ENCODE data around the gene PARP4. TPM values are rescaled to one million over a fixed set of nuclear protein-coding genes. Genes with fewer than 3 reads are reported as not detected.
"Not testable (repeated sequence)": the region's sequence is repeated elsewhere in the genome, so short reads cannot be mapped to it uniquely, and the experiment has no call there.

The PARP4 gene
- total and polyA plus RNA-seq, 4 donors = 12.4 to 52.6 (median 24.2) TPM

- Histone ChIP-seq H3K27me3 (ENCODE audit: control insufficient read depth in 1 of 2, insufficient read depth in 2 of 2, low read length in 1 of 2) (no peaks in the 10 kb centered on the region), H3K4me1 (ENCODE audit: control insufficient read depth in 1 of 2, insufficient read depth in 2 of 2, low read length in 2 of 2) (no peaks in the 10 kb centered on the region), H3K36me3 (ENCODE audit: control insufficient read depth in 1 of 2, insufficient read depth in 2 of 2, low read length in 1 of 2) (no peaks in the 10 kb centered on the region), H3K9me3 (ENCODE audit: control insufficient read depth, low read length) (no peaks in the 10 kb centered on the region), H3K27ac (ENCODE audit: low read depth in 1 of 2, low read length in 2 of 2) (peak overlapping the region in 1 of 2 donors; percentile 65), H3K4me3 (ENCODE audit: low read length in 2 of 2) (peak overlapping the region; percentile 74 to 78)
- intact Hi-C loops (cut with DNase I) = no loop called here
- WGBS, 2 donors = 18% methylated on average over 6 of the region's 6 CpGs
- DNase-seq (no peak), ATAC-seq (ENCODE audit: low FRiP score) (no peak)
Measured at GRCh38 chr13:24511816-24512196, 772 bp downstream of the PARP4 start.

- WGBS, 2 donors = 72 to 73% methylated on average over 22 of the region's 22 CpGs
- ATAC-seq (ENCODE audit: low FRiP score) (peak; percentile 14), DNase-seq (peak in 1 of 2 donors; percentile 50)
- Histone ChIP-seq H3K27ac (ENCODE audit: low read depth in 1 of 2, low read length in 2 of 2) (no peak overlapping the region), H3K4me3 (ENCODE audit: low read length in 2 of 2) (peak overlapping the region; percentile 74 to 78), H3K36me3 (ENCODE audit: control insufficient read depth in 1 of 2, insufficient read depth in 2 of 2, low read length in 1 of 2) (no peaks in the 10 kb centered on the region), H3K9me3 (ENCODE audit: control insufficient read depth, low read length) (no peaks in the 10 kb centered on the region), H3K4me1 (ENCODE audit: control insufficient read depth in 1 of 2, insufficient read depth in 2 of 2, low read length in 2 of 2) (no peaks in the 10 kb centered on the region), H3K27me3 (ENCODE audit: control insufficient read depth in 1 of 2, insufficient read depth in 2 of 2, low read length in 1 of 2) (no peaks in the 10 kb centered on the region)
- intact Hi-C loops (cut with DNase I) = no loop called here
Measured at GRCh38 chr13:24511019-24511815, 1.4 kb downstream of the PARP4 start.

- 96 to 97% methylated on average over 49 to 50 of the region's 50 CpGs for WGBS, 2 donors
- ATAC-seq (ENCODE audit: low FRiP score) = no peak
- no peak for DNase-seq
- peaks cover 0 to 1% of the 10 kb centered on the region in 2 donors for H3K36me3 ChIP-seq (ENCODE audit: control insufficient read depth in 1 of 2, insufficient read depth in 2 of 2, low read length in 1 of 2)
- no peaks in the 10 kb centered on the region for H3K9me3 ChIP-seq (ENCODE audit: control insufficient read depth, low read length)
- intact Hi-C loops (cut with DNase I) = no loop called here
- no peak overlapping the region for H3K27ac ChIP-seq (ENCODE audit: low read depth in 1 of 2, low read length in 2 of 2)
- no peaks in the 10 kb centered on the region for H3K4me1 ChIP-seq (ENCODE audit: control insufficient read depth in 1 of 2, insufficient read depth in 2 of 2, low read length in 2 of 2)
- H3K27me3 ChIP-seq (ENCODE audit: control insufficient read depth in 1 of 2, insufficient read depth in 2 of 2, low read length in 1 of 2) = no peaks in the 10 kb centered on the region
- no peak overlapping the region for H3K4me3 ChIP-seq (ENCODE audit: low read length in 2 of 2)
Measured at GRCh38 chr13:24506698-24507335, 5.8 kb downstream of the PARP4 start.

- intact Hi-C loops (cut with DNase I); H3K27ac ChIP-seq (ENCODE audit: low read depth in 1 of 2, low read length in 2 of 2); H3K36me3 ChIP-seq (ENCODE audit: control insufficient read depth in 1 of 2, insufficient read depth in 2 of 2, low read length in 1 of 2); ATAC-seq (ENCODE audit: low FRiP score); DNase-seq; H3K4me3 ChIP-seq (ENCODE audit: low read length in 2 of 2); H3K9me3 ChIP-seq (ENCODE audit: control insufficient read depth, low read length); H3K27me3 ChIP-seq (ENCODE audit: control insufficient read depth in 1 of 2, insufficient read depth in 2 of 2, low read length in 1 of 2); H3K4me1 ChIP-seq (ENCODE audit: control insufficient read depth in 1 of 2, insufficient read depth in 2 of 2, low read length in 2 of 2): not testable (repeated sequence)
- 97 to 98% methylated on average over 6 of the region's 6 CpGs for WGBS, 2 donors
Measured at GRCh38 chr13:24506283-24506682, 6.3 kb downstream of the PARP4 start.

- H3K4me3 ChIP-seq (ENCODE audit: low read length in 2 of 2) = no peak overlapping the region
- H3K27ac ChIP-seq (ENCODE audit: low read depth in 1 of 2, low read length in 2 of 2) = no peak overlapping the region
- H3K9me3 ChIP-seq (ENCODE audit: control insufficient read depth, low read length) = no peaks in the 10 kb centered on the region
- no peaks in the 10 kb centered on the region for H3K27me3 ChIP-seq (ENCODE audit: control insufficient read depth in 1 of 2, insufficient read depth in 2 of 2, low read length in 1 of 2)
- 98 to 100% methylated on average over 20 of the region's 20 CpGs for WGBS, 2 donors
- H3K36me3 ChIP-seq (ENCODE audit: control insufficient read depth in 1 of 2, insufficient read depth in 2 of 2, low read length in 1 of 2) = peaks cover 0 to 1% of the 10 kb centered on the region in 2 donors
- ATAC-seq (ENCODE audit: low FRiP score) (no peak), DNase-seq (no peak)
- intact Hi-C loops (cut with DNase I) = no loop called here
- H3K4me1 ChIP-seq (ENCODE audit: control insufficient read depth in 1 of 2, insufficient read depth in 2 of 2, low read length in 2 of 2) = no peaks in the 10 kb centered on the region
Measured at GRCh38 chr13:24505756-24506155, 6.8 kb downstream of the PARP4 start.

GRCh38 chr13:24505256-24505655, 7.3 kb downstream of the PARP4 start:
- H3K27me3 ChIP-seq (ENCODE audit: control insufficient read depth in 1 of 2, insufficient read depth in 2 of 2, low read length in 1 of 2) = no peaks in the 10 kb centered on the region
- ATAC-seq (ENCODE audit: low FRiP score) = no peak
- no peak overlapping the region for H3K4me3 ChIP-seq (ENCODE audit: low read length in 2 of 2)
- no peak overlapping the region for H3K27ac ChIP-seq (ENCODE audit: low read depth in 1 of 2, low read length in 2 of 2)
- DNase-seq = no peak
- intact Hi-C loops (cut with DNase I) = no loop called here
- no peaks in the 10 kb centered on the region for H3K4me1 ChIP-seq (ENCODE audit: control insufficient read depth in 1 of 2, insufficient read depth in 2 of 2, low read length in 2 of 2)
- WGBS, 2 donors = 93 to 95% methylated on average over 8 of the region's 8 CpGs
- H3K36me3 ChIP-seq (ENCODE audit: control insufficient read depth in 1 of 2, insufficient read depth in 2 of 2, low read length in 1 of 2) = peaks cover 0 to 1% of the 10 kb centered on the region in 2 donors
- H3K9me3 ChIP-seq (ENCODE audit: control insufficient read depth, low read length) = no peaks in the 10 kb centered on the region

- Histone ChIP-seq H3K36me3 (ENCODE audit: control insufficient read depth in 1 of 2, insufficient read depth in 2 of 2, low read length in 1 of 2) (peaks cover 0 to 1% of the 10 kb centered on the region in 2 donors), H3K9me3 (ENCODE audit: control insufficient read depth, low read length) (no peaks in the 10 kb centered on the region), H3K27ac (ENCODE audit: low read depth in 1 of 2, low read length in 2 of 2) (no peak overlapping the region), H3K4me1 (ENCODE audit: control insufficient read depth in 1 of 2, insufficient read depth in 2 of 2, low read length in 2 of 2) (no peaks in the 10 kb centered on the region), H3K27me3 (ENCODE audit: control insufficient read depth in 1 of 2, insufficient read depth in 2 of 2, low read length in 1 of 2) (no peaks in the 10 kb centered on the region), H3K4me3 (ENCODE audit: low read length in 2 of 2) (no peak overlapping the region)
- WGBS, 2 donors = 76 to 82% methylated on average over 4 of the region's 4 CpGs
- ATAC-seq (ENCODE audit: low FRiP score) (no peak), DNase-seq (no peak)
- intact Hi-C loops (cut with DNase I) = no loop called here
Measured at GRCh38 chr13:24503379-24503696, 9.2 kb downstream of the PARP4 start.

GRCh38 chr13:24502533-24503378, 9.8 kb downstream of the PARP4 start:
- no peaks in the 10 kb centered on the region for H3K27me3 ChIP-seq (ENCODE audit: control insufficient read depth in 1 of 2, insufficient read depth in 2 of 2, low read length in 1 of 2)
- no peaks in the 10 kb centered on the region for H3K9me3 ChIP-seq (ENCODE audit: control insufficient read depth, low read length)
- ATAC-seq (ENCODE audit: low FRiP score) (no peak), DNase-seq (no peak)
- WGBS, 2 donors = 61 to 64% methylated on average over 8 of the region's 8 CpGs
- intact Hi-C loops (cut with DNase I) = no loop called here
- H3K4me1 ChIP-seq (ENCODE audit: control insufficient read depth in 1 of 2, insufficient read depth in 2 of 2, low read length in 2 of 2) = no peaks in the 10 kb centered on the region
- no peak overlapping the region for H3K27ac ChIP-seq (ENCODE audit: low read depth in 1 of 2, low read length in 2 of 2)
- H3K4me3 ChIP-seq (ENCODE audit: low read length in 2 of 2) = no peak overlapping the region
- H3K36me3 ChIP-seq (ENCODE audit: control insufficient read depth in 1 of 2, insufficient read depth in 2 of 2, low read length in 1 of 2) = peaks cover 2% of the 10 kb centered on the region in 2 donors

All from aorta (tissue), 5 donors.